PC-3 (cell line): ENCODE measurements around the gene TBC1D9.

Experiments
- CTCF ChIP-seq: fragments of 300-600 bp; sonication (generic); conservative IDR thresholded peaks from 2 replicates; pipeline ENCODE4 v1.5.1; 2017; ENCODE audit warnings: antibody characterized with exemption, low read depth, mild to moderate bottlenecking, low read length
- EZH2 ChIP-seq: fragments of 300-600 bp; sonication (generic); IDR thresholded peaks from one replicate; pipeline ENCODE4 v1.6.1; 2017; ENCODE audit warnings: antibody characterized with exemption, mild to moderate bottlenecking, low read length; ENCODE audit not compliant: unreplicated experiment
- EZH2phosphoT487 ChIP-seq: fragments of 300-600 bp; sonication (generic); IDR thresholded peaks from 2 replicates; pipeline ENCODE4 v1.6.1; 2018; ENCODE audit warnings: mild to moderate bottlenecking, antibody characterized with exemption, low read length, borderline replicate concordance

- TF ChIP-seq CTCF: no peak
- no peak for TF ChIP-seq EZH2
- TF ChIP-seq EZH2phosphoT487: no peak
Observed at GRCh38 chr4:140661550-140661949, 94.6 kb downstream of the TBC1D9 start.
